ENCODE measurements around the gene TCF23. TPM values are rescaled to one million over a fixed set of nuclear protein-coding genes. Genes with fewer than 3 reads are reported as not detected.

The TCF23 gene
- total RNA-seq, 1 experiment from 2014 or later, result 0.03 TPM

GRCh38 chr2:27139310-27139709 is 9.5 kb upstream of the TCF23 start, which contains the start of gene PRR30:
Gene PRR30 (minus strand): TSS chr2:27139410. CDS start chr2:27138329, 1,081 bp downstream.
- DNase-seq (ENCODE audit: low read depth, low spot score) (no peak), ATAC-seq (no peak)
- Histone ChIP-seq H3K27ac (ENCODE audit: low read length) (no peak within 1 kb of the TSS), H3K4me3 (ENCODE audit: low read depth in 2 of 2, low read length in 2 of 2) (no peak within 1 kb of the TSS), H3K36me3 (ENCODE audit: control insufficient read depth, insufficient read depth, low read length) (peaks cover under 1% of the 10 kb centered on the region; the same call in 1 of the 2 replicates), H3K9me3 (ENCODE audit: control insufficient read depth, insufficient read depth, low read depth, low read length) (no peaks in the 10 kb centered on the region), H3K27me3 (ENCODE audit: control insufficient read depth, insufficient read depth, low read length) (peaks cover 8% of the 10 kb centered on the region; the same call in 1 of the 2 replicates), H3K4me1 (ENCODE audit: control insufficient read depth, insufficient read depth, low read length) (no peaks in the 10 kb centered on the region)
- intact Hi-C loops (cut with micrococcal nuclease; ENCODE audit: unreplicated experiment) (no loop called here), in situ Hi-C loops (cut with HindIII; ENCODE audit: low pct_unique_long_range_greater_than_20kb, low sequenced_read_pairs) (no loop called here)
- no peak for TF ChIP-seq TCF7L2 (IDR thresholded peaks at IDR 0.05; ENCODE audit: low read depth, low read length)
- no peak for TF ChIP-seq REST (IDR thresholded peaks at IDR 0.05; ENCODE audit: insufficient read depth in 1 of 2, low read depth in 2 of 2, low read length in 1 of 2)
- TF ChIP-seq POLR2AphosphoS5 (IDR thresholded peaks at IDR 0.05; ENCODE audit: low read depth, low read length), result no peak
- TF ChIP-seq SIN3A (IDR thresholded peaks at IDR 0.05; ENCODE audit: borderline replicate concordance, insufficient read depth, low read depth, low read length), result no peak
- TF ChIP-seq, protein P1, sequence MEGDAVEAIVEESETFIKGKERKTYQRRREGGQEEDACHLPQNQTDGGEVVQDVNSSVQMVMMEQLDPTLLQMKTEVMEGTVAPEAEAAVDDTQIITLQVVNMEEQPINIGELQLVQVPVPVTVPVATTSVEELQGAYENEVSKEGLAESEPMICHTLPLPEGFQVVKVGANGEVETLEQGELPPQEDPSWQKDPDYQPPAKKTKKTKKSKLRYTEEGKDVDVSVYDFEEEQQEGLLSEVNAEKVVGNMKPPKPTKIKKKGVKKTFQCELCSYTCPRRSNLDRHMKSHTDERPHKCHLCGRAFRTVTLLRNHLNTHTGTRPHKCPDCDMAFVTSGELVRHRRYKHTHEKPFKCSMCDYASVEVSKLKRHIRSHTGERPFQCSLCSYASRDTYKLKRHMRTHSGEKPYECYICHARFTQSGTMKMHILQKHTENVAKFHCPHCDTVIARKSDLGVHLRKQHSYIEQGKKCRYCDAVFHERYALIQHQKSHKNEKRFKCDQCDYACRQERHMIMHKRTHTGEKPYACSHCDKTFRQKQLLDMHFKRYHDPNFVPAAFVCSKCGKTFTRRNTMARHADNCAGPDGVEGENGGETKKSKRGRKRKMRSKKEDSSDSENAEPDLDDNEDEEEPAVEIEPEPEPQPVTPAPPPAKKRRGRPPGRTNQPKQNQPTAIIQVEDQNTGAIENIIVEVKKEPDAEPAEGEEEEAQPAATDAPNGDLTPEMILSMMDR (IDR thresholded peaks at IDR 0.05), result no peak
- BruUV-seq (replicated peaks), result no TSS peak
- POLR2A ChIA-PET, result no interaction called here
- CTCF ChIA-PET, result no interaction called here

GRCh38 chr2:27143285-27143684 is 5.5 kb upstream of the TCF23 start:
- TF ChIP-seq REST (IDR thresholded peaks at IDR 0.05; ENCODE audit: insufficient read depth in 1 of 2, low read depth in 2 of 2, low read length in 1 of 2) (no peak), TCF7L2 (IDR thresholded peaks at IDR 0.05; ENCODE audit: low read depth, low read length) (no peak), SIN3A (IDR thresholded peaks at IDR 0.05; ENCODE audit: borderline replicate concordance, insufficient read depth, low read depth, low read length) (no peak), POLR2AphosphoS5 (IDR thresholded peaks at IDR 0.05; ENCODE audit: low read depth, low read length) (no peak)
- TF ChIP-seq, protein P1 (IDR thresholded peaks at IDR 0.05), result no peak
- Histone ChIP-seq H3K4me3 (ENCODE audit: low read depth in 2 of 2, low read length in 2 of 2) (no peak overlapping the region), H3K9me3 (ENCODE audit: control insufficient read depth, insufficient read depth, low read depth, low read length) (no peaks in the 10 kb centered on the region), H3K4me1 (ENCODE audit: control insufficient read depth, insufficient read depth, low read length) (no peaks in the 10 kb centered on the region), H3K27ac (ENCODE audit: low read length) (no peak overlapping the region), H3K36me3 (ENCODE audit: control insufficient read depth, insufficient read depth, low read length) (no peaks in the 10 kb centered on the region), H3K27me3 (ENCODE audit: control insufficient read depth, insufficient read depth, low read length) (peaks cover 8% of the 10 kb centered on the region; the same call in 1 of the 2 replicates)
- ATAC-seq, result no peak
- ChIA-PET POLR2A (no interaction called here), CTCF (no interaction called here)
- BruUV-seq (replicated peaks), result no TSS peak
- in situ Hi-C loops (cut with HindIII; ENCODE audit: low pct_unique_long_range_greater_than_20kb, low sequenced_read_pairs), result no loop called here
- intact Hi-C loops (cut with micrococcal nuclease; ENCODE audit: unreplicated experiment), result no loop called here
- no peak for DNase-seq (ENCODE audit: low read depth, low spot score)
